Vagina (tissue), 2 donors: ENCODE data around the gene CDH13.

Source experiments
- POLR2A ChIP-seq, 2 donors: fragments of 450-650 bp; IDR thresholded peaks; one replicate each; pipeline ENCODE4 v1.6.1; 2017; ENCODE audit warnings: antibody characterized with exemption in 2 of 2, mild to moderate bottlenecking in 2 of 2, moderate library complexity in 2 of 2
- POLR2AphosphoS5 ChIP-seq, 2 donors: sonication (generic); formaldehyde crosslinking; IDR thresholded peaks; one replicate each; pipeline ENCODE4 v1.9.0; 2017; ENCODE audit warnings: antibody characterized with exemption in 2 of 2, mild to moderate bottlenecking in 2 of 2, low read depth in 1 of 2; ENCODE audit not compliant: insufficient read depth in 1 of 2
- TF ChIP-seq, protein P1 (sequence below), 3 experiments: fragments of 450-650 bp in 2 of 3; fragments of 200-600 bp in 1 of 3; sonication (generic) in 1 of 3; IDR thresholded peaks; one replicate each; pipeline ENCODE4 v1.5.1; 2017 to 2019; ENCODE audit warnings: antibody characterized with exemption in 3 of 3, mild to moderate bottlenecking in 2 of 3, moderate library complexity in 2 of 3

DNA sequence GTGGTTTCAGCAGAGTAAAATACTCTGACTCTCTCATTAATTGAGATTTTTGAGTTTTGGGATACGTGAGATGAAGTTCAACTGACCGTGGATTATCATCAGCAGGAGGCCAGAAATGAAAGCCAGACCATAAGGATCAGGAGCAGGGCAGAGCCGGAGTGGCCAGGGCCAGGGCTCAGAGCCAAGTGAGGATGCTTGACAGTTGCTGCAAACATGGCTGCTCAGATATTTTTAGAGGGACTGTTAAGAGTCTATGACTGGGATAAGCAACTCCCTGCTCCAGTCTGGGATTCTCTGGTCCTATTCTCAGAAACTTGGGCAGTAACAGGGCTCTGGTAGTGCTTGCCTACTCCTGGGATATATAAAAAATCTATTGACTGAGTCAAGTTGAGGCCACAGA lies 17.6 kb upstream of the CDH13 start:
- TF ChIP-seq POLR2A (IDR thresholded peaks at IDR 0.05) (no peak), POLR2AphosphoS5 (IDR thresholded peaks at IDR 0.05; ENCODE audit: insufficient read depth in 1 of 2, low read depth in 1 of 2) (no peak)
- TF ChIP-seq, protein P1, sequence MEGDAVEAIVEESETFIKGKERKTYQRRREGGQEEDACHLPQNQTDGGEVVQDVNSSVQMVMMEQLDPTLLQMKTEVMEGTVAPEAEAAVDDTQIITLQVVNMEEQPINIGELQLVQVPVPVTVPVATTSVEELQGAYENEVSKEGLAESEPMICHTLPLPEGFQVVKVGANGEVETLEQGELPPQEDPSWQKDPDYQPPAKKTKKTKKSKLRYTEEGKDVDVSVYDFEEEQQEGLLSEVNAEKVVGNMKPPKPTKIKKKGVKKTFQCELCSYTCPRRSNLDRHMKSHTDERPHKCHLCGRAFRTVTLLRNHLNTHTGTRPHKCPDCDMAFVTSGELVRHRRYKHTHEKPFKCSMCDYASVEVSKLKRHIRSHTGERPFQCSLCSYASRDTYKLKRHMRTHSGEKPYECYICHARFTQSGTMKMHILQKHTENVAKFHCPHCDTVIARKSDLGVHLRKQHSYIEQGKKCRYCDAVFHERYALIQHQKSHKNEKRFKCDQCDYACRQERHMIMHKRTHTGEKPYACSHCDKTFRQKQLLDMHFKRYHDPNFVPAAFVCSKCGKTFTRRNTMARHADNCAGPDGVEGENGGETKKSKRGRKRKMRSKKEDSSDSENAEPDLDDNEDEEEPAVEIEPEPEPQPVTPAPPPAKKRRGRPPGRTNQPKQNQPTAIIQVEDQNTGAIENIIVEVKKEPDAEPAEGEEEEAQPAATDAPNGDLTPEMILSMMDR (IDR thresholded peaks at IDR 0.05): no peak
